GM10248 (cell line): ENCODE data around the gene SGCB.

Source experiments
- CTCF ChIA-PET: fragments of 300-600 bp; sonication (Branson Sonifier 250); formaldehyde crosslinking; extraction: SDS; loops from one replicate; lab custom pipeline; 2021; ENCODE audit warnings: antibody characterized with exemption; lab: Yijun Ruan, JAX
- POLR2A ChIA-PET: fragments of 350-650 bp; sonication (Branson Sonifier 250); formaldehyde crosslinking; extraction: SDS; loops from one replicate; lab custom pipeline; 2020; ENCODE audit warnings: antibody characterized with exemption; lab: Yijun Ruan, JAX
- DNase-seq: peaks from one replicate; pipeline ENCODE4 v3.0.0; 2012; ENCODE audit errors: extremely low spot score
- TF ChIP-seq, protein P1 (sequence below): IDR thresholded peaks from 2 replicates; pipeline ENCODE4 v1.5.1; 2012; ENCODE audit warnings: mild to moderate bottlenecking, low read depth; ENCODE audit errors: extremely low read depth, missing control alignments, control extremely low read depth

The SGCB gene

DNA sequence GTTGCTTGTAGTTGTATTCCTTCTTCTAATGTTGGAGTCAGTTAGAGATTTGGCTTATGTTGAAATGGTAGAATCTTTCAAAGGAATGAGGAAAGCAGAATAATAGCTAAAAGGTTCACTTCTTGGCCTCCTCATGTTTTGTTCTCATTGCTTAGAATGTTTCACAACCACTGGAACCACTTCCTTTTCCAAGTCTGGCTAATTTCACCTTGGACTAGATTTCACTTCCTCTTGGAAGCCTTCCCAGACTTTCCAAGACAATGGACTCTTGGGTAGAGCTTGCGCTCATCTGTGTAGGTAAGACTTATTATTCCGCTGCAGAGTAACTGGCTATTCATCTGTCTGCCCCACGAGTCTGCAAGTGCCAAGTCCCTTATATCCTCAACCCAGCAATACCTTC is 21.3 kb upstream of the SGCB start:
- no peak for DNase-seq
- TF ChIP-seq, protein P1, sequence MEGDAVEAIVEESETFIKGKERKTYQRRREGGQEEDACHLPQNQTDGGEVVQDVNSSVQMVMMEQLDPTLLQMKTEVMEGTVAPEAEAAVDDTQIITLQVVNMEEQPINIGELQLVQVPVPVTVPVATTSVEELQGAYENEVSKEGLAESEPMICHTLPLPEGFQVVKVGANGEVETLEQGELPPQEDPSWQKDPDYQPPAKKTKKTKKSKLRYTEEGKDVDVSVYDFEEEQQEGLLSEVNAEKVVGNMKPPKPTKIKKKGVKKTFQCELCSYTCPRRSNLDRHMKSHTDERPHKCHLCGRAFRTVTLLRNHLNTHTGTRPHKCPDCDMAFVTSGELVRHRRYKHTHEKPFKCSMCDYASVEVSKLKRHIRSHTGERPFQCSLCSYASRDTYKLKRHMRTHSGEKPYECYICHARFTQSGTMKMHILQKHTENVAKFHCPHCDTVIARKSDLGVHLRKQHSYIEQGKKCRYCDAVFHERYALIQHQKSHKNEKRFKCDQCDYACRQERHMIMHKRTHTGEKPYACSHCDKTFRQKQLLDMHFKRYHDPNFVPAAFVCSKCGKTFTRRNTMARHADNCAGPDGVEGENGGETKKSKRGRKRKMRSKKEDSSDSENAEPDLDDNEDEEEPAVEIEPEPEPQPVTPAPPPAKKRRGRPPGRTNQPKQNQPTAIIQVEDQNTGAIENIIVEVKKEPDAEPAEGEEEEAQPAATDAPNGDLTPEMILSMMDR = no peak
- CTCF ChIA-PET = interaction anchor here (1.2 to 1.3 kb wide), 2 partner anchors 14 to 25 kb away, joined by 3 read pairs; no protein-coding TSS in a partner anchor
- POLR2A ChIA-PET = no interaction called here

DNA sequence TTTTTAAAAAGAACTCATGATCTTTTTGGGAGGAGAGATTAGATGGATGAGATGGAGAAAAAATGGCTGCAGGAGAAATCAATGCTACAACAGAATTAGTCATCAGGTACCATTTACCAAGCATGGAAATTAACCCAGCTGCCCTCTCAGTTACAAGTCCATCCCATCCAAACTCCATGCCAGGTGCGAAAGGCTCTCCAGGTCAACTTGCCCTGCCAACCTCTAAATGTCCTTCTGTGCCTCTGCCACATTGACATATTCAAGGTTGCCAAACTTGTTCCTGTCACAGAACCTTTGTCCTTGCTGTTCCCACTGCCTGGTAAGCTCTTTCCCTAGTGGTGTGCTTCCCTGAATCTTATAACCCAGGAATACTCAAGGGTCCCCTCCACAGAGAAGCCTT is 20.2 kb upstream of the SGCB start:
- TF ChIP-seq, protein P1 = no peak
- ChIA-PET POLR2A (no interaction called here), CTCF (interaction anchor here (1.2 to 1.3 kb wide), 2 partner anchors 15 to 26 kb away, joined by 3 read pairs; no protein-coding TSS in a partner anchor)
- no peak for DNase-seq

DNA sequence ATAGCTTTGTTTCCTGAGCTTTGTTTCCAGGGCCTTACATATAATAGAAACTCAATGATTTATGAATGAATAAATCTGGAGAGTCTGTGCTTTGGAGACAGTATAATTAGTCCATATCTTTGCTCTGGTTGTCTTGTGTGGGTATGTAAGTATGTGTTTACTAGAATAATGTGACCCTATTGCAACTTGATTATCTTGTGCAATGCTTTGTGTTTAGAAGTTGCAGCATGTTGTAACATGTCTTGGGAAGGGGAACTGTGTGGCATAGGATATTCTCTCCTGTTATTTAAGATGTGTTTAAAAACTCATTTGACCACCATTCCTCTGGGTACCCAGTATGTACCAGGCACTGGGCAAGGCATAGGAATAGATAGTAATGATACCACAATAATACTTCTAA is 19.1 kb upstream of the SGCB start:
- TF ChIP-seq, protein P1 = no peak
- CTCF ChIA-PET = interaction anchor here (0.7 to 1.9 kb wide), 3 partner anchors 12 to 225 kb away, joined by 3 to 5 read pairs (median 4); no protein-coding TSS in a partner anchor
- POLR2A ChIA-PET = no interaction called here
- DNase-seq = no peak

DNA sequence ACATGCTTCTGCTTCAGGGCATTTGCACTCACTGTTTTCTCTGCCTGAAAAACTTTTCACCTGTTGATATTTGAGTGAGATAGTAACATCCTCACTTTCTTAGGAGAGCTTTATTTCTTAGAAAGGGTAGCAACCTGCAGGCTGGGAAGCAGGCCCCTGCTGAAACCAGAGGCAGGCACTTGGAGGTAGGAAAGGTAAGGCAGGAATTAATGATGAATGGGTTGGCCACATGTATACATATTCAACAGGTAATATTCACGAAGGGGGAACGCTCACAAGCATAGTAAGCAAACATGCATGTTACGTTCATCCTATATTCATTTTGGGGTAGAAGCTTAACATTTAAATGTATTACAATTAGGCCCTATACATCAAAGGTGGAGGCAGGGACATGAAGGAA is 16.2 kb upstream of the SGCB start:
- CTCF ChIA-PET = interaction anchor here (1.6 kb wide), 1 partner anchor 11 kb away, joined by 4 read pairs; no protein-coding TSS in a partner anchor
- TF ChIP-seq, protein P1 = no peak
- no peak for DNase-seq
- POLR2A ChIA-PET = no interaction called here

DNA sequence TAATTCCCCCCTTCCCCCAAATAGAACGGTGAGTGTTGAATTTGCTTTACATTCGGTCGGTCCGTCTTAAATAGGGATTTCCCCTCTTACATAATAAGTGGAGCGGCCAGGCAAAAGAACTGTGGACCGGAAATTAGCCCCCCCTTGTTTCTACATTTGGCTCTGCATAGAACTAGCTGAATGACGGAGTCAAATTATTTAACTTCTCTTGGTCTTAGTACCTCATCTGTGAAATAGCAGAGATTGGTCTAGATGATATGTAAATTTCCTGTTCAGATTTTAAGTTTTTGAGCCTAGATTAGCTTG is 14.3 kb upstream of the SGCB start:
- peak; percentile 66 for DNase-seq
- CTCF ChIA-PET = interaction anchor here (0.8 to 1.2 kb wide), 2 partner anchors 18 to 19 kb away, joined by 3 read pairs; no protein-coding TSS in a partner anchor
- POLR2A ChIA-PET = interaction anchor here (0.7 kb wide), 1 partner anchor 145 kb away, joined by 3 read pairs; no protein-coding TSS in a partner anchor
- TF ChIP-seq, protein P1 = no peak

DNA sequence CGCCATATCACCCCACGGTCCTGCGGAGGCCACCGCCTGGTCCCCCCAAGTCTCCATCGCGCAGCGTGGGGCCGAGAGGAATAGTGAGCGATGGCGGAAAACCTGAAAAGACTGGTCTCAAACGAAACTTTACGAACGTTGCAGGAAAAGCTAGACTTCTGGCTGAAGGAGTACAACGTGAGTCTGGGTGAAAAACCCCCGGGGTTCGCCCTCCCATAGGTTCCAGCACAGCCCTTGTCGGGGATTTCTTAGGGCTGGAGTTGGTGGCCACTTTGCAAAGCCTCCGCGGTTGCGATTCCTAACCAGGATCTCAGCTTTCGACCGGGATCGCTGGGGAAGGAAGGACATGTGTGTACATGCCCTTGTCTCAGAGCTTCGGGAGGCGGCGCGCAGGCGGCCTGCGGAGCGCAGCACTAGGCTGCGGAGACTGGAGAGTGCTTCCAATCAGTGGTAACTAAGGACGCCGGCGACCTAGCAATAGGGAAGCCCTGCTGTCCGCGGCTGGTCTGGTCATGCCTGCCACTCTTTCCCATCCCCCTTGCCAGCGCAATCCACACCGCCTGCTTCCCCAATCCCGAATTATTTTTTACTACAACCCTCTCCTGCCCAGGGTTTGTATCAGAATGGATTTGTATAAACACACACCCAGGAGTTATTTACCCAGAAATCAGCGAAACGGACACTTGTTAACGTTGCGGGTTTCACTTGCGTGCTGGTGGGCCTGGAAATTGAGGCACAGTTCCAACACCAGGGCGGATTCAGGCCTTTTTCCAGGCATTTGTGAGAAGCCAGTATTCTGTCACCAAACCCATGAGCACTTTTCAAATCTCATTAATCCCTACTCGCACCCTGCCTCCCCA is 13.7 kb upstream of the SGCB start:
- TF ChIP-seq, protein P1 = no peak
- peak; percentile 54 for DNase-seq
- POLR2A ChIA-PET = interaction anchor here (0.7 kb wide), 1 partner anchor 144 kb away, joined by 3 read pairs; no protein-coding TSS in a partner anchor
- CTCF ChIA-PET = interaction anchor here (1.2 kb wide), 1 partner anchor 19 kb away, joined by 3 read pairs; no protein-coding TSS in a partner anchor
